Nephron progenitor cell (in vitro differentiated cells): ENCODE results near the gene YAP1.

Experiments
- DNase-seq: peaks from one replicate; pipeline ENCODE4 v3.0.0; 2021
- H3K27ac Mint-ChIP-seq: 2 replicates; pipeline ENCODE4 v1.8.0; 2021; ENCODE audit warnings: mild to moderate bottlenecking, moderate library complexity, mixed read lengths
- H3K27me3 Mint-ChIP-seq: 2 replicates; pipeline ENCODE4 v1.8.0; 2021; ENCODE audit warnings: mild to moderate bottlenecking, low read depth, mixed read lengths; ENCODE audit not compliant: poor library complexity
- H3K36me3 Mint-ChIP-seq: 2 replicates; pipeline ENCODE4 v1.8.0; 2021; ENCODE audit warnings: low read depth, mixed read lengths
- H3K4me1 Mint-ChIP-seq: 2 replicates; pipeline ENCODE4 v1.8.0; 2021; ENCODE audit warnings: mixed read lengths
- H3K4me3 Mint-ChIP-seq: 2 replicates; pipeline ENCODE4 v1.8.0; 2021; ENCODE audit warnings: mild to moderate bottlenecking, moderate library complexity, mixed read lengths
- H3K9me3 Mint-ChIP-seq: 2 replicates; pipeline ENCODE4 v1.8.0; 2021; ENCODE audit warnings: mild to moderate bottlenecking, moderate library complexity, mixed read lengths
- CTCF ChIP-seq: fragments of 200-600 bp; sonication (generic); IDR thresholded peaks from 2 replicates; pipeline ENCODE4 v1.5.0; 2021; ENCODE audit warnings: antibody characterized with exemption

YAP1 gene

GRCh38 chr11:102166175-102167064 is 56.2 kb downstream of the YAP1 start:
- no peaks in the 10 kb centered on the region for H3K27me3 Mint-ChIP-seq
- H3K4me1 Mint-ChIP-seq, result peaks cover 32% of the 10 kb centered on the region
- peaks cover 63% of the 10 kb centered on the region for H3K36me3 Mint-ChIP-seq
- peak overlapping the region; percentile 85 for H3K27ac Mint-ChIP-seq
- no peak overlapping the region for H3K4me3 Mint-ChIP-seq
- no peak for DNase-seq
- no peak for TF ChIP-seq CTCF
- H3K9me3 Mint-ChIP-seq, result no peaks in the 10 kb centered on the region

DNA sequence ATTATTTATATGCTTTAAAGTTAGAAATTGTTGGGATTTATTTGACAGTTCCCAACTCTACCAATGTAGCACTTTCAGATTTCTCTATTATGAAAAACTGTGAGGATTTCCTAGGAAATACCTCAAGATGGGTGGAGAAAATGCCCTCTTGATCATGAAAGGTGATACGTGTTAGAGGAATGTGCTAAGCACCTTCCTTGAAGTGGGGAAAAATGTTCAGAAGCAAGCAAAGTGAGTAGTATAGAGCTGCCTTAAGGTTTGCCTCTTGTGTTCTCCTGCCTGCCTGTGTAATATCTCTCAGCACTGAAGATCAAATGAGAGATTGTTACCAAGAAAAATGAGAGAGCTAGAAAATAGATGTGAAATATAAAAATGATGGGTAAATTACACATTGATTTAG is 58.2 kb downstream of the YAP1 start:
- Mint-ChIP-seq H3K4me1 (peaks cover 30% of the 10 kb centered on the region), H3K4me3 (no peak overlapping the region), H3K27ac (peak overlapping the region; percentile 5), H3K27me3 (no peaks in the 10 kb centered on the region), H3K9me3 (no peaks in the 10 kb centered on the region), H3K36me3 (peaks cover 63% of the 10 kb centered on the region)
- no peak for TF ChIP-seq CTCF
- DNase-seq, result no peak

DNA sequence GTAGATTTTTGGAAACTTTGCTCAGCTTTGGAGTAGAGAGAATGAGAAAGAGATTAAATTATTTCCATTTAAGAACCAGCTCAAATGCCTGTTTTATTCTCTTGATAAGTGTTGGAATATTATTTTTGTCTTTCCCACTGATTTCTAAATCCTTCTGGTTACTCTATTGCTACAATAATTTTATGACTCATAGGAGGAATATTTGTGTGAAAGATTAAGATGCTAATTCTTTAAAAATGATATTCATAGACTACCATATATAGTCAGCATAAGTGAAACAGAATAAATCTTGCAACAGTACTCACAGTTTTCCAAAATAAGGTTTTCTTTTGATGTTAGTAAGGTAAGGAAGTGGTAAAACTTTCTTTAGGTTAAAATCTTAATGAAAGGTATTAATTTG is 60.9 kb downstream of the YAP1 start:
- no peak for TF ChIP-seq CTCF
- Mint-ChIP-seq H3K36me3 (peaks cover 66% of the 10 kb centered on the region), H3K4me3 (no peak overlapping the region), H3K4me1 (peaks cover 20% of the 10 kb centered on the region), H3K9me3 (no peaks in the 10 kb centered on the region), H3K27me3 (no peaks in the 10 kb centered on the region), H3K27ac (no peak overlapping the region)
- no peak for DNase-seq

DNA sequence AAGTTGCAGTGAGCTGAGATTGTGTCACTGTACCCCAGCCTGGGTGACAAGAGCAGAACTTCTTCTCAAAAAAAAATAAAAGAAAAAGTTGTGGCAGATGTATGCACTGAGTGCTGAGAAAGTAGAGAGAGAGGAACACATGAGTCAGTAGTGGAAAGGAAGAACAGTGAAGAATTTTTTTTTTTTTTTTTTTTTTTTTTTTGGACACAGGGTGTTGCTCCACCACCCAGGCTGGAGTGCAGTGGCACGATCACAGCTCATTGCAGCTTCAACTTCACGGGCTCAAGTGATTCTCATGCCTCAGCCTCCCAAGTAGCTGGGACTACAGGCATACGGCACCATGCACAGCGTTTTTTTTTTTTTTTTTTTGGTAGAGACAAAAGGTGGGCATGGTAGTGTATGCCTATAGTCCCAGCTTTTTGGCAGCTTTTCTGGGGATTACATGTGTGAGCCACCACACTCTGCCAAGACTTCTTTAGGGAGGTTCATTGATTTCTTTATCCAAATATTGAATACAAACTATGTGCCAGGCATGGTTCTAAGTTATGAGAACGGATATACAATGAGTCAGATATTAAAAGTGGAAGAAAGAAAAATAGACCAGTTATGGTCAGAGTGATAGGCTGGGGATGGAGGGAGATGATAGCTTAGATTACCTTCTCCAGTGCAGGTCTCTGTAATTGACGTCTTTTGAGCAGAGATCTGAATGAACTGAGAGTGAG is 62.0 kb downstream of the YAP1 start:
- Mint-ChIP-seq H3K4me1 (peaks cover 10% of the 10 kb centered on the region), H3K27ac (no peak overlapping the region), H3K9me3 (no peaks in the 10 kb centered on the region), H3K27me3 (no peaks in the 10 kb centered on the region), H3K4me3 (no peak overlapping the region), H3K36me3 (peaks cover 66% of the 10 kb centered on the region)
- no peak for DNase-seq
- TF ChIP-seq CTCF, result no peak

GRCh38 chr11:102177126-102177525 is 66.9 kb downstream of the YAP1 start:
- DNase-seq, result no peak
- Mint-ChIP-seq H3K36me3 (peaks cover 97% of the 10 kb centered on the region), H3K4me1 (peaks cover 5% of the 10 kb centered on the region), H3K27me3 (no peaks in the 10 kb centered on the region), H3K9me3 (peaks cover 23% of the 10 kb centered on the region), H3K27ac (peak overlapping the region; percentile 75), H3K4me3 (no peak overlapping the region)
- no peak for TF ChIP-seq CTCF
